ACC112 (cell line): ENCODE data around the gene RPTOR.

Source experiments
- H2AFZ ChIP-seq: fragments of 200-600 bp; sonication (generic); one replicate; pipeline ENCODE4 v1.6.0; 2017; ENCODE audit warnings: antibody characterized with exemption, low read length; ENCODE audit not compliant: unreplicated experiment
- H3K27ac ChIP-seq: fragments of 200-600 bp; sonication (generic); 2 replicates; pipeline ENCODE4 v1.5.1; 2014; ENCODE audit warnings: low read depth, mild to moderate bottlenecking, antibody characterized with exemption, low read length, moderate library complexity
- H3K27me3 ChIP-seq: fragments of 200-600 bp; sonication (generic); 2 replicates; pipeline ENCODE4 v1.6.1; 2014; ENCODE audit warnings: mild to moderate bottlenecking, antibody characterized with exemption, low read length, moderate library complexity, mixed read lengths; ENCODE audit not compliant: insufficient read depth
- H3K36me3 ChIP-seq: fragments of 200-600 bp; sonication (generic); 2 replicates; pipeline ENCODE4 v1.6.1; 2016; ENCODE audit warnings: mild to moderate bottlenecking, antibody characterized with exemption, low read length, moderate library complexity, mixed read lengths; ENCODE audit not compliant: insufficient read depth
- H3K4me1 ChIP-seq: fragments of 200-600 bp; sonication (generic); one replicate; pipeline ENCODE4 v1.6.1; 2016; ENCODE audit warnings: low read length, mixed read lengths; ENCODE audit not compliant: insufficient read depth, unreplicated experiment, control insufficient read depth
- H3K4me3 ChIP-seq: fragments of 200-600 bp; sonication (generic); 2 replicates; pipeline ENCODE4 v1.5.1; 2014; ENCODE audit warnings: mild to moderate bottlenecking, low read depth, low read length
- H3K79me2 ChIP-seq: fragments of 200-600 bp; sonication (generic); one replicate; pipeline ENCODE4 v1.6.0; 2016; ENCODE audit warnings: low read length; ENCODE audit not compliant: control insufficient read depth, unreplicated experiment, insufficient read depth

Gene RPTOR

DNA sequence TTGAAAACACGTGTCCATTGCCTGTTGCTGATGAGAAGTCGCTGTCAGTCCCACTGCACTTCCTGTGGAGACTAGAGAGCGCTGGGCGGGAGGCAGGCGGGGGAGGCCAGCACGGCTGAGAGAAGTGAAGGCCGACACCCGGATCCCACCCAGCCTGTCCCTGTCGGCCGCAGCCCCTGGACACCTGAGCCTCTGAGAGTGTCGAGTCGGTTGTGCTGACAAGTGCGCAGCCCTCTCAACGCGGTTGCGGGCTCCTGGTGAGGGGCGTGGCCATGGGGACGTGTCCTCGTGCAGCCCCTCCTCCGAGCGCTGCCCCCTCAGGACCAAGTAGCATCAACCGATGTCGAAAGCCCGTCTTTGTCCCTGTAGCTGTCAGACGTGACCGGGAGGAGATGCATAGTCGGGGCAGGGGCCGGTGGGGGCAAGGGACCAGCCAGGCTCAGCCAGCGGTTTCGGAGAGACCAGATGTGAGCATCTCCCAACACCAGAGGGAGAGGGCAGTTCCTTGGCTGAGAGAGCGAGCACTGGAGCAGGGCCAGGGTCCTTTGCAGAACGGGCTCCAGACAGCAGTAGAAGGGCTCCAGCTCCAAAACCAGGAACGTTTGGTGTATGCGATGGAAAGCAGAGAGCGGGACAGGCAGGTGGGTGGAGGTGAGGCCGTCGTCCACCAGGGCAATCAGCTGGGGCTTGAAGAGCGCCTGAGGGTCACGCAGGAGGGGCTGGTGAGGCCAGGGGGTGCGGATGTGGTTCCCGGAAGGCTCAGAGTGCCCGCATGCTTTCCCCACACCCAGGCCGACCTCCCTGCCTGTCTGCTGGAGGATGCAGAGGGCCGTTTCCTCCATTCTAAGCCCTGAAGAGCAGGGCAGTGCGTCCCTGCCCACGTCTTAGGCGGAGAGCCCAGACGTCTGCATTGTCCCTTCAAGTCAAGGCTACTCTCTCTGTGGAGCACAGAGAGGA lies 403.7 kb downstream of the RPTOR start:
- H3K27ac ChIP-seq: no peak overlapping the region
- peaks cover 11% of the 10 kb centered on the region; the same call in 1 of the 2 replicates for H3K36me3 ChIP-seq
- no peaks in the 10 kb centered on the region for H3K4me1 ChIP-seq
- H3K79me2 ChIP-seq: no peaks in the 10 kb centered on the region
- no peak overlapping the region for H3K4me3 ChIP-seq
- H2AFZ ChIP-seq: no peak overlapping the region
- no peaks in the 10 kb centered on the region for H3K27me3 ChIP-seq

DNA sequence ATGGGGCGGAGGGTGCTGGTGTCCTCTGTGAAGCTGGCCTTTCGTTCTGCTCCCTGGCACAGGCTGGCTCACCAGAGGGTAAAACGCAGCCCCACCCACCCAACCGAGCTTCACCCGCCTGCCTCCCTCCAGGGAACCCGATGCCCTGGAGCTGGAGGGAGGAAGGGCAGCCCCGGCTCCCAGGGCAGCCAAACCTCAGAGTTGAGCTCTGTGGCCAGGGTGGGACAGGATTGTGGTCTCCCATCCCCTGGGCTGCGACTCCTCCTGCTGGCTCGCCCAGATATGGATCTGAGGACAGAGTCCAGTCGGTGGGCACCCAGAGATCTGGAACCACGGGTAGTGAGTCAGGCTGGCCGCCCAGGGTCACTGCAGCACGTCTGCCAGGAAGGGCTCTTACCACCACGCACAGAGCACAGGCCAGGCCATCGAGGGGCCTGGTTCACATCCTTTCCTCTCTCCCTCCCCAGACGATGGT lies 404.4 kb downstream of the RPTOR start:
- no peak overlapping the region for H3K27ac ChIP-seq
- H3K79me2 ChIP-seq: no peaks in the 10 kb centered on the region
- no peaks in the 10 kb centered on the region for H3K4me1 ChIP-seq
- H3K27me3 ChIP-seq: no peaks in the 10 kb centered on the region
- no peak overlapping the region for H2AFZ ChIP-seq
- peaks cover 11% of the 10 kb centered on the region; the same call in 1 of the 2 replicates for H3K36me3 ChIP-seq
- H3K4me3 ChIP-seq: no peak overlapping the region

DNA sequence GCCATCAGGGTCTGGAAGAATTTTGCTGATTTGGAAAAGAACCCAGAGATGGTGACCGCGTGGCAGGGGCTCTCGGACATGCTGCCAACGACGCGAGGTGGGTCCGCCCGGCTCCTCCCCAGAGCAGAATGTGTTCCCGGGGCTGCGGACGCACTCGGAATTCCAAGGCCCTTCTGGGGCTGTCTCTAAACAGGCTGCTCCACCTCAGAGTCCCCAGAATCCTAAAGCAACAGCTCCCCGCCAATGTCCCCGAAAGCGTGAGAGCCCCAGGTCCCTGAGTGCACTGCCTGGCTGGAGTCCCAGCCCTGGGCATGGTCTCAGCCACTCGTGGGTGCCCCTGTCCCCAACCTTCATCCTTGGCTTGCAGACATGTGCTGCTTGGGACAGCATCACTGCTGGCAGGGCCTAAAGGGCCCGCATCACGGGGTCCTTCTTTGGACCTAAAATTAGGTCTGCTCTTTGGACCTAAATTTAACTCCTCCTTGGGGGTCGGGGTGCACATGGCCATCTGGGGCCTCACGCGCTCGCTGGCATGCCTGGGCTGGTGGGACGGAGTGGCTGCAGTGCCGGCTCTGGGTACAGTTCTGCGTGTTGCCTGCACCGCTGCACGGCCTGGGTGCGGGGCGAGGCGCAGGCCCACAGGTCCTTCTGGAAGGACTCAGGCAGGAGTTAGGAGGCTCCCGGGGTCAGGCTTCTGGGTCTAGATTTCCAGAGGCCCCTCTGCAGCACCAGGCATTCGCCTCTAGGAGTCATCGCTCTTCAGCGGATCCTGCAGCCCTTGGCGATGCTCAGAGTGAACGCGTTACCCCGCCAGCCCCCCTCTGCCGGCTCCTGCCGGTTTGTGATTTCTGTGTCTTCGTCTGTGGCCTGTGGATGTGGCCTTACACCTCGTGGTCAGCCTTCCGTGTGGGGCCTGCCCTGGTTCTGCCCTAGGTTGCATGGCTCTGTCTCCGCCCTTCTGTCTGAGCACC lies 405.1 kb downstream of the RPTOR start:
- no peaks in the 10 kb centered on the region for H3K79me2 ChIP-seq
- H3K27me3 ChIP-seq: no peaks in the 10 kb centered on the region
- H3K36me3 ChIP-seq: peaks cover 11% of the 10 kb centered on the region; the same call in 1 of the 2 replicates
- no peaks in the 10 kb centered on the region for H3K4me1 ChIP-seq
- no peak overlapping the region for H3K27ac ChIP-seq
- no peak overlapping the region for H2AFZ ChIP-seq
- no peak overlapping the region for H3K4me3 ChIP-seq

DNA sequence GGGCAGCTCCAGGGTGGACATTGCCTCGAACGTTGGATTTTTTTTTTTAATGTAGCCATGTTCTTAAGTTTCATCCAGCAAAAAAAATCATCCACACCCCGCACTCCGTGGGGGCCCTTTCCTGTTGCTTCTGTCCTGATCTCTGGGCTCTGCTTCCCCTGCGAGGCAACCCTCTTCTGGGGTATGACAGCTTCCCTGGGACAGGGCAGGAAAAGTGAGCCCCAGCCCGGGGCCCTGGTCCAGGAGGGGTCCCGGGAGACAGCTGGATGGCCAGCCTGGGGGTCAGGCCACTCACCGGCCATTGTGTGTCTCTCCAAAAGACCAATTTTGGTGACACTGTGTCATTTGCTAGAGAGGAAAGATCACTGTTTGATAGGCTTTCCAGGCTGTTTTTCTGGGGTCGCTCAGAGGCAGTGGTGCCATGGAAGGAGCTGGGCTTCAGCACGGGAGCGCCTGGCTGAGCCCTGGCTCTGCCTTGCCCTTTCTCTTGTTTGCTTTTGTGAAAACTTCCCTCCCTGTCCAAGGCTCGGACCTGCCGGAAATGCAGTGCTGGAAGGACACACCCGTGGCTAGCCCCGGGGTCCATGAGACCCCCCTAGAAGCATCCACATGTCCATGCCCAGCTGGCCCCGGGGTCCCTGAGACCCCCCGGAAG lies 406.0 kb downstream of the RPTOR start:
- H3K27ac ChIP-seq: no peak overlapping the region
- no peak overlapping the region for H2AFZ ChIP-seq
- H3K79me2 ChIP-seq: no peaks in the 10 kb centered on the region
- no peak overlapping the region for H3K4me3 ChIP-seq
- H3K4me1 ChIP-seq: no peaks in the 10 kb centered on the region
- no peaks in the 10 kb centered on the region for H3K27me3 ChIP-seq
- H3K36me3 ChIP-seq: peaks cover 10% of the 10 kb centered on the region; the same call in 1 of the 2 replicates

DNA sequence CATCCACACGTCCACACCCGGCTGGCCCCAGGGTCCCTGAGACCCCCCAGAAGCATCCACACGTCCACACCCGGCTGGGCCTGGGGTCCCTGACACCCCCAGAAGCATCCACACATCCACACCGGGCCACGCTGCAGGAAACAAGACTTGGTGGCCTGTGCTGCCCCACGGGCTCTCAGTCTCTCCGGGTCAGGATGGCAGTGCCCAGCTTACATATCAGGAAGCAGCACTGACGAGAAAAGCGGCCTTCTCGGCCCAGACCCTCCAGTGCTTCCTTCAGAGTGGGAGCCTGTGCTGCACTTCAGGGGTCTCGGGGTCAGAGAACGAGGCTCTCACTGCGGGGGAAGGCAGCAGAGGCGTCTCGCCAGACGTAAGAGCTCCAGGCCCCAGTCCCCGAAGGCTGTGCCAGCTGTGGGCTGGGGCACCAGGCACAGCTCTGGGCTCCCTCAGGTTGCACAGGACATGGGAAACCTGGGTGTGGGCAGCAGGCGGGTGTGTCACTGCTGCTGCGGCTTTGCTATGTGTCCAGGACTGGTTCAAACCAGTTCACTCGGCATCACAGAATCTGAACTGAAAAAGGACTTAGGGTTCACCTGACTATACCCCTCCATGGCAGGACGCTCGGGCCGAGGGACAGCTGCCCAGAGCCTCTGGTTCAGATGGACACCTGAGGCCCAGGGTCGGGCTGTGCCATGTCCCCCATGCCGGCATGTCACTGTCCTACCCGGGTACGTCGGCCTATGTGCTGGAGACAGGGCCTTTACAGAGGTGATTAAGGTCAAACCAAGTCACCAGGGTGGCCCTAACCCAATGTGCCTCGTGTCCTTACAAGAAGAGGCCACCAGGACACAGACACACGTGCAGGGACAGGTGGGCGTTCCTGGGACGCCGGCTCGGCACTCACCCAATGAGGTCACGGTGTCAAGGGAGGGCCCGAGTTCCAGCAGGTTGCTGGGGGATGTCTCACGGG lies 406.8 kb downstream of the RPTOR start:
- H3K36me3 ChIP-seq: peaks cover 2% of the 10 kb centered on the region; the same call in 1 of the 2 replicates
- no peak overlapping the region for H3K27ac ChIP-seq
- no peak overlapping the region for H2AFZ ChIP-seq
- no peak overlapping the region for H3K4me3 ChIP-seq
- no peaks in the 10 kb centered on the region for H3K79me2 ChIP-seq
- no peaks in the 10 kb centered on the region for H3K4me1 ChIP-seq
- H3K27me3 ChIP-seq: no peaks in the 10 kb centered on the region

DNA sequence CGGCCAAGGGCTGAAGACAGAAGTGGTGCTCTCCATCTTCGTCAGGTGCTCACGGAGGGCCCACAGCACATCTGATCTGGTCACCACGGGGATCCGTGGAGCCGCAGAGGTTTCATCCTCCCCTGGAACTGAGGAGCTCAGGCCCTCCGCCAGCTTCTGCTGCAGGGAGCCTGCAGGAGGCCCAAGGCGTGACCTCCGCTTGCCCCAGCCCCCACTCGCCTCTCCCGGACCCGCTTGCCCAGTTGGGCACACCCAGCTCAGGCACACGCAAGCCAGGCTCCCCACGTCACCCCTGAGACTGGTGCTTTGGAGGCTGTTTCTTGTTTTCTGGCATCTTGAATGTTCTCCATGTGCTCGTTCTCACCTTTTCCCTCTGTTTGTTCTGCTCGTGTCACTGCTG lies 407.7 kb downstream of the RPTOR start:
- Histone ChIP-seq H3K27me3 (no peaks in the 10 kb centered on the region), H3K4me1 (no peaks in the 10 kb centered on the region), H2AFZ (no peak overlapping the region), H3K79me2 (no peaks in the 10 kb centered on the region), H3K36me3 (no peaks in the 10 kb centered on the region), H3K27ac (no peak overlapping the region), H3K4me3 (no peak overlapping the region)

DNA sequence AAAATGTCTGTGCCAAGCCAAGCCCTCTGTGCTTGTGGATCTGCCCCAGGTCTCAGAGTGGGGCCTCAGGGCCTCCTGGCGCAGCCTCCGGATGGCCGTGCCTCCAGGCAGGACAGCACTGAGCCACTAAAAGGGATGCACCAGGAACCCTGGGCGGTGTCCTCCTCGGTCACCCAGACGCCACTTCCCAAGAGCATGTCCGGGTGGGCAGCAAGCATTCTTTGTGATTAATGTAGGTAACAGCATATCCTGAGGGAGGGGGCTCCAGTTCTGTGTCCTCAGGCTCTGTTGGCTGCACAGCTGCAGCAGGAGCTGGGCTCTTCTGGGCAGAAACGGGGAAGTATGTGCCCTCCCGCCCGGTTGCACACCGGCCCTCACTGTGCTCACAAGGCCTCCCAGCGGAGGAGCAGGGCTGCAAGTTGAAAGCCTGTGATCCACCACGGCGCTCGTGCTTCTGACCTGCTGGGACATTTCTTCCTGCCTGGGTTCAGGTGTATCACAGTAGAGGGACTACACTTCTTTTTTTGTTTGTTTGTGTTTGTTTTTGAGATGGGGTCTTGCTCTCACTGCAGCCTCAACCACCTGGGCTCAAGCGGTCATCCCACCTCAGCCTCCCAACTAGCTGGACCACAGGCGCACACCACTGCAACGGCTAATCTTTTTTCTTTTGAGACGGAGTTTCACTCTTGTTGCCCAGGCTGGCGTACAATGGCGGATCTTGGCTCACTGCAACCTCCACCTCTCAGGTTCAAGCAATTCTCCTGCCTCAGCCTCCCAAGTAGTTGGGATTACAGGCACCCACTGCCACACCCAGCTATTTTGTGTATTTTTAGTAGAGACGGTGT lies 409.1 kb downstream of the RPTOR start:
- Histone ChIP-seq H3K4me3 (no peak overlapping the region), H3K27ac (no peak overlapping the region), H3K27me3 (no peaks in the 10 kb centered on the region), H3K36me3 (no peaks in the 10 kb centered on the region), H3K79me2 (no peaks in the 10 kb centered on the region), H2AFZ (no peak overlapping the region), H3K4me1 (peaks cover under 1% of the 10 kb centered on the region)

DNA sequence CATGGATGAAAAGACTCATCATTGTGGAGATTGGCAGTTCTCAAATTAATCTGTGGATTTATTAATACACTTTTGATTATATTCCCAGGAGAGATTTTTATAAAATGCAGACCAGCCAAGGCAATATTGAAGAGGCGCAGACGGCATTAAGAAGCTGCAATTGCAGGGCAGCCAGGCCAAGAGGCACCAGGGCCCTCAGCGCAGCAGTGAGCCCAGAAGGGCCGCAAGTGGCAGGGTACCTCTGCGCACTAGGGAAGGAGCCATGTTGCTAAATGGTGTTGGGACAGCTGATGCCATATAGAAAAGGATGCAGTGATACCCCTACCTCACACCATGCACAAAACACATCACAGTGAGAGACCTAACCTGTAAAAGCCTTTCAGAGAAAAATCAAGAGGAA lies 410.4 kb downstream of the RPTOR start:
- H3K36me3 ChIP-seq: no peaks in the 10 kb centered on the region
- H3K4me1 ChIP-seq: peaks cover 14% of the 10 kb centered on the region
- no peak overlapping the region for H2AFZ ChIP-seq
- no peaks in the 10 kb centered on the region for H3K79me2 ChIP-seq
- no peak overlapping the region for H3K4me3 ChIP-seq
- no peaks in the 10 kb centered on the region for H3K27me3 ChIP-seq
- H3K27ac ChIP-seq: no peak overlapping the region
